Measurements from ENCODE around the gene TMEM89. TPM values are rescaled to one million over a fixed set of nuclear protein-coding genes. Genes with fewer than 3 reads are reported as not detected.

Gene TMEM89
- total and polyA plus RNA-seq, 2 donors from 2014 or later = not detected

DNA sequence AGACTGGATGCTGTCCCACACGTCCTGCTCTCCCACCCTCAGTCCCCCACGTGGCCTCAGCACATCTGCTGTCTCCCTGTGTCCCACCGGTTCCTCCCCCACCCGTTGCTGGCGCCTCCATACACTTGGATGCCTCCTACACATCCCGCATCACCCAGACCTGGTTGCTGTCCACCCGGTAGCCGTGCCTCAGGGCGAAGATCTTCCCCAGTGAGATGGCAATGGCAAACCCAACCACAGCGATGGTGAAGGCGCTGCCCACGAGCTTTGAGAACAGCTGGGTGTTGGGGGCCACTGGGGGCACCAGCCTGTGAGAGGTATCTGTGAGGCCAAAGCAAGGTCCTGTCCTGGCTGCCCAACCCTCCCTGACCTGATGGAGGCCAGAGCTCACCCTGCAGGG lies 9.3 kb upstream of the TMEM89 start:
- H3K27ac ChIP-seq (ENCODE audit: low read depth in 2 of 2, low read length in 2 of 2) = no peak overlapping the region
- H3K9me3 ChIP-seq (ENCODE audit: control insufficient read depth in 2 of 3, insufficient read depth in 1 of 3, low read length in 3 of 3) = no peaks in the 10 kb centered on the region
- intact Hi-C loops (cut with DNase I) = no loop called here
- H3K27me3 ChIP-seq (ENCODE audit: control insufficient read depth, insufficient read depth, low read length) = no peaks in the 10 kb centered on the region
- H3K4me1 ChIP-seq (ENCODE audit: control insufficient read depth in 2 of 3, insufficient read depth in 2 of 3, low read depth in 1 of 3, low read length in 3 of 3) = peaks cover 0 to 15% (median 5%) of the 10 kb centered on the region in 3 donors
- DNase-seq = no peak
- FAIRE-seq = no peak
- H3K9ac ChIP-seq (ENCODE audit: low read length in 3 of 3) = no peak overlapping the region
- H3K4me3 ChIP-seq (ENCODE audit: low read length in 3 of 3) = no peak overlapping the region
- TF ChIP-seq, protein P1, sequence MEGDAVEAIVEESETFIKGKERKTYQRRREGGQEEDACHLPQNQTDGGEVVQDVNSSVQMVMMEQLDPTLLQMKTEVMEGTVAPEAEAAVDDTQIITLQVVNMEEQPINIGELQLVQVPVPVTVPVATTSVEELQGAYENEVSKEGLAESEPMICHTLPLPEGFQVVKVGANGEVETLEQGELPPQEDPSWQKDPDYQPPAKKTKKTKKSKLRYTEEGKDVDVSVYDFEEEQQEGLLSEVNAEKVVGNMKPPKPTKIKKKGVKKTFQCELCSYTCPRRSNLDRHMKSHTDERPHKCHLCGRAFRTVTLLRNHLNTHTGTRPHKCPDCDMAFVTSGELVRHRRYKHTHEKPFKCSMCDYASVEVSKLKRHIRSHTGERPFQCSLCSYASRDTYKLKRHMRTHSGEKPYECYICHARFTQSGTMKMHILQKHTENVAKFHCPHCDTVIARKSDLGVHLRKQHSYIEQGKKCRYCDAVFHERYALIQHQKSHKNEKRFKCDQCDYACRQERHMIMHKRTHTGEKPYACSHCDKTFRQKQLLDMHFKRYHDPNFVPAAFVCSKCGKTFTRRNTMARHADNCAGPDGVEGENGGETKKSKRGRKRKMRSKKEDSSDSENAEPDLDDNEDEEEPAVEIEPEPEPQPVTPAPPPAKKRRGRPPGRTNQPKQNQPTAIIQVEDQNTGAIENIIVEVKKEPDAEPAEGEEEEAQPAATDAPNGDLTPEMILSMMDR (IDR thresholded peaks at IDR 0.05; ENCODE audit: borderline replicate concordance, extremely low read depth, insufficient read depth) = no peak
- H3K36me3 ChIP-seq (ENCODE audit: control insufficient read depth in 2 of 3, insufficient read depth in 3 of 3, low read length in 3 of 3) = peaks cover 0 to 50% (median 16%) of the 10 kb centered on the region in 3 donors

DNA sequence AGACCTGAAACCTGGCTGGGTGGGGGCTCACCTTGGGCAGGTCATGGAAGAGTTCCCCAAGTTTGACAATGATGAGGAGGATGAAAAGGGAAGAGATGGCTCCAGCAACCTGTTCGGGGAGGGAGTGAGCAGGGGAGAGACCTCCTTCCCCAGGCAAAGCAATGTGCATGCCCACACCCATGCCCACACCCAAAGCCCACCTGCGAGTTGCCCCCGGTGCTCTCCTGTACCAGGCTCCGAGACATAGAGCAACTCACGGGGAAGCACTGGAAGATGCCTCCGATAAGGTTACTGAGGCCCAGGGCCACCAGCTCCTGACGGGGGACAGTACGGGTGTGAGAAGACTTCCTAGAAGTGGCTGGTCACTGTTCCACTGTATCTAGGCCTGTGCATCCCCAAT lies 8.8 kb upstream of the TMEM89 start:
- Histone ChIP-seq H3K9ac (ENCODE audit: low read length in 3 of 3) (no peak overlapping the region), H3K27me3 (ENCODE audit: control insufficient read depth, insufficient read depth, low read length) (no peaks in the 10 kb centered on the region), H3K4me1 (ENCODE audit: control insufficient read depth in 2 of 3, insufficient read depth in 2 of 3, low read depth in 1 of 3, low read length in 3 of 3) (peaks cover 0 to 14% (median 5%) of the 10 kb centered on the region in 3 donors), H3K27ac (ENCODE audit: low read depth in 2 of 2, low read length in 2 of 2) (no peak overlapping the region), H3K9me3 (ENCODE audit: control insufficient read depth in 2 of 3, insufficient read depth in 1 of 3, low read length in 3 of 3) (no peaks in the 10 kb centered on the region), H3K36me3 (ENCODE audit: control insufficient read depth in 2 of 3, insufficient read depth in 3 of 3, low read length in 3 of 3) (peaks cover 0 to 50% (median 16%) of the 10 kb centered on the region in 3 donors), H3K4me3 (ENCODE audit: low read length in 3 of 3) (no peak overlapping the region)
- intact Hi-C loops (cut with DNase I) = no loop called here
- no peak for FAIRE-seq
- TF ChIP-seq, protein P1 (IDR thresholded peaks at IDR 0.05; ENCODE audit: borderline replicate concordance, extremely low read depth, insufficient read depth) = no peak
- no peak for DNase-seq

DNA sequence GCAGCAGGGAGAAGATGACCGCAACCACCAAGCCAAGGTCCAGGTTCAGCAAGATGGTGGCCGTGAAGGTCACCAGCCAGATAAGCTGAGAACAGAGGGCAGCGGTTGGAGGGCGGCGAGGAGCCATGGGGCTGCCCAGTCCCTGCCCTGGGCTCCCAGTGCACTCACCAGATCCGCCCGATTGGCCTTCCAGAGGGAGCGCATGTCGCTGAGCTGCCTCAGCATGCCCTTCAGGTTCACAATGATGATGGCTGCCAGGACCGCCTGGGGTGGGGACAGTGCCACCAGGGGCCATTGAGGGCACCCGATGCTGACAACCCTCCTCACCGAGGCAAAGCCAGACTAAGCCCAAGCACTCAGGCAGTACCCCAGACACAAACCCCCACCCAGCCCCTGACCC lies 8.3 kb upstream of the TMEM89 start:
- intact Hi-C loops (cut with DNase I) = no loop called here
- DNase-seq (no peak), FAIRE-seq (no peak)

More for the DNA sequence above, 8.3 kb upstream of the TMEM89 start:
- Histone ChIP-seq H3K27ac (ENCODE audit: low read depth in 2 of 2, low read length in 2 of 2) (no peak overlapping the region), H3K4me1 (ENCODE audit: control insufficient read depth in 2 of 3, insufficient read depth in 2 of 3, low read depth in 1 of 3, low read length in 3 of 3) (peaks cover 0 to 14% (median 5%) of the 10 kb centered on the region in 3 donors), H3K36me3 (ENCODE audit: control insufficient read depth in 2 of 3, insufficient read depth in 3 of 3, low read length in 3 of 3) (peaks cover 0 to 50% (median 16%) of the 10 kb centered on the region in 3 donors), H3K9ac (ENCODE audit: low read length in 3 of 3) (no peak overlapping the region), H3K4me3 (ENCODE audit: low read length in 3 of 3) (no peak overlapping the region), H3K9me3 (ENCODE audit: control insufficient read depth in 2 of 3, insufficient read depth in 1 of 3, low read length in 3 of 3) (no peaks in the 10 kb centered on the region), H3K27me3 (ENCODE audit: control insufficient read depth, insufficient read depth, low read length) (no peaks in the 10 kb centered on the region)
- TF ChIP-seq, protein P1 (IDR thresholded peaks at IDR 0.05; ENCODE audit: borderline replicate concordance, extremely low read depth, insufficient read depth) = no peak
